Effector memory CD8-positive, alpha-beta T cell (primary cell): ENCODE measurements around the gene THAP7.

Source experiments
- ATAC-seq: fragments of 150-1000 bp; cut with Tn5 transposase; replicated peaks from 2 replicates; pipeline ENCODE4 v1.10.0; 2021; ENCODE audit warnings: mild to moderate bottlenecking, moderate library complexity
- DNase-seq, 3 experiments: peaks; one replicate each; pipeline ENCODE4 v3.0.0; 2021
- H3K27ac Mint-ChIP-seq, 2 donors: one replicate each; pipeline ENCODE4 v1.8.0; 2022; ENCODE audit warnings: mild to moderate bottlenecking in 2 of 2, mixed read lengths in 2 of 2, moderate library complexity in 2 of 2
- H3K27me3 Mint-ChIP-seq, 2 donors: one replicate each; pipeline ENCODE4 v1.8.0; 2022; ENCODE audit warnings: mixed read lengths in 2 of 2
- H3K36me3 Mint-ChIP-seq: one replicate; pipeline ENCODE4 v1.8.0; 2022; ENCODE audit warnings: mild to moderate bottlenecking, moderate library complexity, mixed read lengths; ENCODE audit not compliant: insufficient read depth
- H3K4me1 Mint-ChIP-seq, 2 donors: one replicate each; pipeline ENCODE4 v1.8.0; 2022; ENCODE audit warnings: low read depth in 2 of 2, mixed read lengths in 2 of 2
- H3K4me3 Mint-ChIP-seq, 2 donors: one replicate each; pipeline ENCODE4 v1.8.0; 2022; ENCODE audit warnings: mild to moderate bottlenecking in 2 of 2, mixed read lengths in 2 of 2, moderate library complexity in 2 of 2
- H3K9me3 Mint-ChIP-seq, 2 donors: one replicate each; pipeline ENCODE4 v1.8.0; 2022; ENCODE audit warnings: mixed read lengths in 2 of 2

Gene THAP7

GRCh38 chr22:20997536-20998257 lies 4.2 kb downstream of the THAP7 start:
- Mint-ChIP-seq H3K4me3 (no peak overlapping the region), H3K4me1 (peaks cover 12 to 17% of the 10 kb centered on the region in 2 donors), H3K27me3 (no peaks in the 10 kb centered on the region), H3K36me3 (peaks cover 54% of the 10 kb centered on the region), H3K27ac (peak overlapping the region in 1 of 2 donors; percentile 100), H3K9me3 (no peaks in the 10 kb centered on the region)
- no peak for ATAC-seq
- no peak for DNase-seq

GRCh38 chr22:20996598-20997535 lies 5.1 kb downstream of the THAP7 start:
- Mint-ChIP-seq H3K27ac (no peak overlapping the region), H3K36me3 (peaks cover 46% of the 10 kb centered on the region), H3K4me3 (no peak overlapping the region), H3K4me1 (peaks cover 11 to 14% of the 10 kb centered on the region in 2 donors), H3K27me3 (no peaks in the 10 kb centered on the region), H3K9me3 (no peaks in the 10 kb centered on the region)
- ATAC-seq = no peak
- no peak for DNase-seq

GRCh38 chr22:20996031-20996410 lies 5.9 kb downstream of the THAP7 start:
- Mint-ChIP-seq H3K36me3 (peaks cover 40% of the 10 kb centered on the region), H3K4me3 (no peak overlapping the region), H3K9me3 (no peaks in the 10 kb centered on the region), H3K27me3 (no peaks in the 10 kb centered on the region), H3K27ac (no peak overlapping the region), H3K4me1 (peaks cover 5 to 8% of the 10 kb centered on the region in 2 donors)
- ATAC-seq (no peak), DNase-seq (no peak)

- no peak overlapping the region for H3K4me3 Mint-ChIP-seq
- peaks cover 41% of the 10 kb centered on the region for H3K36me3 Mint-ChIP-seq
- DNase-seq (no peak), ATAC-seq (no peak)
- peaks cover 2 to 4% of the 10 kb centered on the region in 2 donors for H3K4me1 Mint-ChIP-seq
- no peaks in the 10 kb centered on the region for H3K9me3 Mint-ChIP-seq
- H3K27ac Mint-ChIP-seq = no peak overlapping the region
- H3K27me3 Mint-ChIP-seq = no peaks in the 10 kb centered on the region
These were observed 6.4 kb downstream of the THAP7 start for GRCh38 chr22:20995329-20996030.

- no peak for ATAC-seq
- Mint-ChIP-seq H3K4me1 (peaks cover 1 to 4% of the 10 kb centered on the region in 2 donors), H3K9me3 (no peaks in the 10 kb centered on the region), H3K27ac (peak overlapping the region in 1 of 2 donors; percentile 46), H3K36me3 (peaks cover 41% of the 10 kb centered on the region), H3K27me3 (no peaks in the 10 kb centered on the region), H3K4me3 (no peak overlapping the region)
- no peak for DNase-seq
These were observed 7.0 kb downstream of the THAP7 start for GRCh38 chr22:20994902-20995241.

- ATAC-seq = no peak
- no peaks in the 10 kb centered on the region for H3K27me3 Mint-ChIP-seq
- H3K27ac Mint-ChIP-seq = peak overlapping the region in 1 of 2 donors; percentile 46
- no peaks in the 10 kb centered on the region for H3K9me3 Mint-ChIP-seq
- peaks cover 6 to 10% of the 10 kb centered on the region in 2 donors for H3K4me1 Mint-ChIP-seq
- no peak overlapping the region for H3K4me3 Mint-ChIP-seq
- DNase-seq = no peak
- H3K36me3 Mint-ChIP-seq = peaks cover 35% of the 10 kb centered on the region
These were observed 7.6 kb downstream of the THAP7 start for GRCh38 chr22:20994128-20994901.

GRCh38 chr22:20993304-20994127 lies 8.4 kb downstream of the THAP7 start:
- no peak for DNase-seq
- ATAC-seq = no peak
- Mint-ChIP-seq H3K27ac (no peak overlapping the region), H3K27me3 (no peaks in the 10 kb centered on the region), H3K36me3 (peaks cover 34% of the 10 kb centered on the region), H3K9me3 (no peaks in the 10 kb centered on the region), H3K4me1 (peaks cover 7 to 12% of the 10 kb centered on the region in 2 donors), H3K4me3 (no peak overlapping the region)

GRCh38 chr22:20992456-20993303 lies 9.2 kb downstream of the THAP7 start:
- ATAC-seq (no peak), DNase-seq (no peak)
- H3K4me1 Mint-ChIP-seq = peaks cover 7 to 8% of the 10 kb centered on the region in 2 donors
- H3K4me3 Mint-ChIP-seq = no peak overlapping the region
- no peak overlapping the region for H3K27ac Mint-ChIP-seq
- H3K36me3 Mint-ChIP-seq = peaks cover 26% of the 10 kb centered on the region
- H3K27me3 Mint-ChIP-seq = no peaks in the 10 kb centered on the region
- H3K9me3 Mint-ChIP-seq = no peaks in the 10 kb centered on the region

GRCh38 chr22:20992056-20992442 lies 9.9 kb downstream of the THAP7 start:
- Mint-ChIP-seq H3K36me3 (peaks cover 24% of the 10 kb centered on the region), H3K4me3 (no peak overlapping the region), H3K27me3 (no peaks in the 10 kb centered on the region), H3K27ac (no peak overlapping the region), H3K9me3 (no peaks in the 10 kb centered on the region), H3K4me1 (peaks cover 7 to 8% of the 10 kb centered on the region in 2 donors)
- DNase-seq = no peak
- no peak for ATAC-seq

- no peak for ATAC-seq
- Mint-ChIP-seq H3K9me3 (no peaks in the 10 kb centered on the region), H3K4me3 (no peak overlapping the region), H3K27ac (no peak overlapping the region), H3K27me3 (no peaks in the 10 kb centered on the region), H3K4me1 (peaks cover 7 to 8% of the 10 kb centered on the region in 2 donors), H3K36me3 (peaks cover 26% of the 10 kb centered on the region)
- DNase-seq = no peak
These were observed 10.5 kb downstream of the THAP7 start for GRCh38 chr22:20991252-20992055.
